Measurements from ENCODE around the gene THAP4. TPM values are rescaled to one million over a fixed set of nuclear protein-coding genes. Genes with fewer than 3 reads are reported as not detected.
"Not testable (repeated sequence)": the region's sequence is repeated elsewhere in the genome, so short reads cannot be mapped to it uniquely, and the experiment has no call there.

Gene THAP4
- total RNA-seq, 1 donor from 2014 or later = 40.9 TPM

GRCh38 chr2:241577413-241578122, 59.4 kb downstream of the THAP4 start:
- Mint-ChIP-seq H3K4me3 (ENCODE audit: unreplicated experiment) (no peak overlapping the region), H3K4me1 (ENCODE audit: low read depth) (peaks cover 17% of the 10 kb centered on the region), H3K9me3 (ENCODE audit: low read depth) (peaks cover 9% of the 10 kb centered on the region), H3K27ac (ENCODE audit: unreplicated experiment) (peak overlapping the region; percentile 13), H3K27me3 (ENCODE audit: low read depth) (no peaks in the 10 kb centered on the region), H3K36me3 (ENCODE audit: low read depth) (peaks cover 14% of the 10 kb centered on the region)
- DNase-seq (ENCODE audit: low spot score) = peak; percentile 39
- no peak for TF ChIP-seq CTCF (IDR thresholded peaks at IDR 0.05)

- Mint-ChIP-seq H3K9me3 (ENCODE audit: low read depth) (no peaks in the 10 kb centered on the region), H3K27me3 (ENCODE audit: low read depth) (no peaks in the 10 kb centered on the region), H3K4me1 (ENCODE audit: low read depth) (peaks cover 17% of the 10 kb centered on the region), H3K36me3 (ENCODE audit: low read depth) (peaks cover 8% of the 10 kb centered on the region), H3K27ac (ENCODE audit: unreplicated experiment) (no peak overlapping the region), H3K4me3 (ENCODE audit: unreplicated experiment) (no peak overlapping the region)
- TF ChIP-seq CTCF (IDR thresholded peaks at IDR 0.05) = no peak
- peak; percentile 70 for DNase-seq (ENCODE audit: low spot score)
Observed at GRCh38 chr2:241576293-241576654, 60.7 kb downstream of the THAP4 start.

- TF ChIP-seq CTCF (IDR thresholded peaks at IDR 0.05) = no peak
- Mint-ChIP-seq H3K4me1 (ENCODE audit: low read depth) (peaks cover 17% of the 10 kb centered on the region), H3K4me3 (ENCODE audit: unreplicated experiment) (no peak overlapping the region), H3K9me3 (ENCODE audit: low read depth) (no peaks in the 10 kb centered on the region), H3K27ac (ENCODE audit: unreplicated experiment) (peak overlapping the region; percentile 54), H3K27me3 (ENCODE audit: low read depth) (no peaks in the 10 kb centered on the region), H3K36me3 (ENCODE audit: low read depth) (peaks cover 8% of the 10 kb centered on the region)
- DNase-seq (ENCODE audit: low spot score) = peak; percentile 14
Observed at GRCh38 chr2:241575624-241576292, 61.2 kb downstream of the THAP4 start.

- Mint-ChIP-seq H3K4me1 (ENCODE audit: low read depth) (peaks cover 17% of the 10 kb centered on the region), H3K27ac (ENCODE audit: unreplicated experiment) (no peak overlapping the region), H3K27me3 (ENCODE audit: low read depth) (no peaks in the 10 kb centered on the region), H3K4me3 (ENCODE audit: unreplicated experiment) (no peak overlapping the region), H3K36me3 (ENCODE audit: low read depth) (peaks cover 6% of the 10 kb centered on the region), H3K9me3 (ENCODE audit: low read depth) (no peaks in the 10 kb centered on the region)
- DNase-seq (ENCODE audit: low spot score) = peak; percentile 21
- no peak for TF ChIP-seq CTCF (IDR thresholded peaks at IDR 0.05)
Observed at GRCh38 chr2:241574911-241575623, 61.9 kb downstream of the THAP4 start.

GRCh38 chr2:241573741-241574140, 63.2 kb downstream of the THAP4 start:
- DNase-seq (ENCODE audit: low spot score) = peak; percentile 66
- Mint-ChIP-seq H3K4me3 (ENCODE audit: unreplicated experiment) (no peak overlapping the region), H3K36me3 (ENCODE audit: low read depth) (peaks cover 6% of the 10 kb centered on the region), H3K4me1 (ENCODE audit: low read depth) (peaks cover 14% of the 10 kb centered on the region), H3K27ac (ENCODE audit: unreplicated experiment) (no peak overlapping the region), H3K27me3 (ENCODE audit: low read depth) (no peaks in the 10 kb centered on the region), H3K9me3 (ENCODE audit: low read depth) (no peaks in the 10 kb centered on the region)
- TF ChIP-seq CTCF (IDR thresholded peaks at IDR 0.05) = no peak

- peak; percentile 53 for DNase-seq (ENCODE audit: low spot score)
- not testable (repeated sequence) for H3K27me3 Mint-ChIP-seq (ENCODE audit: low read depth); H3K9me3 Mint-ChIP-seq (ENCODE audit: low read depth); H3K4me1 Mint-ChIP-seq (ENCODE audit: low read depth); H3K4me3 Mint-ChIP-seq (ENCODE audit: unreplicated experiment); H3K27ac Mint-ChIP-seq (ENCODE audit: unreplicated experiment); H3K36me3 Mint-ChIP-seq (ENCODE audit: low read depth)
Observed at GRCh38 chr2:241572915-241573651, 63.9 kb downstream of the THAP4 start.
